ENCODE data around the gene REST. TPM values are rescaled to one million over a fixed set of nuclear protein-coding genes. Genes with fewer than 3 reads are reported as not detected.

The REST gene
- total and polyA plus RNA-seq, 2 of the 8 experiments (the other 6 are each of a cell fraction or from before 2014, with no cell fraction given) = 10.2 to 66.3 TPM

GRCh38 chr4:56906489-56907393 lies 959 bp upstream of the REST start:
- TF ChIP-seq CTBP2 (IDR thresholded peaks at IDR 0.05; ENCODE audit: borderline replicate concordance, insufficient read depth, insufficient read length, low read length) (peak; percentile 22), SAP30 (IDR thresholded peaks at IDR 0.05; ENCODE audit: insufficient read depth, insufficient replicate concordance, low read length) (peak; percentile 60), NANOG (IDR thresholded peaks at IDR 0.05; ENCODE audit: insufficient read depth, low read depth, low read length, poor library complexity, severe bottlenecking) (no peak), SP2 (IDR thresholded peaks at IDR 0.05; ENCODE audit: low read length) (no peak), CREB1 (IDR thresholded peaks at IDR 0.05) (no peak), PHF8 (conservative IDR thresholded peaks at IDR 0.05; ENCODE audit: low read depth, low read length) (no peak)
- DNase-seq (ENCODE audit: low read depth in 1 of 2, low spot score in 2 of 2) (peak in 1 of 2 experiments; percentile 55), FAIRE-seq (no peak)
- Histone ChIP-seq H2BK15ac (ENCODE audit: low read length) (peak overlapping the region; percentile 94; the same call in 1 of the 2 replicates), H2AK5ac (ENCODE audit: low read depth, low read length) (peak overlapping the region; percentile 69), H3K79me1 (ENCODE audit: low read depth, low read length) (peaks cover 5% of the 10 kb centered on the region; the same call in 1 of the 2 replicates), H4K91ac (replicated peaks; ENCODE audit: insufficient read length, low read length) (no peak overlapping the region), H3K18ac (ENCODE audit: extremely low read depth, low read length) (peak overlapping the region; percentile 89), H4K5ac (ENCODE audit: insufficient read length, low read depth, low read length) (peak overlapping the region; percentile 3), H3K4me2 (ENCODE audit: insufficient read depth in 1 of 2, low read depth in 2 of 2, low read length in 2 of 2) (peak overlapping the region; percentile 85 to 95), H3K4me1 (replicated peaks in 1 of 4; ENCODE audit: control insufficient read depth in 3 of 4, insufficient read depth in 4 of 4, low read length in 3 of 4) (peaks cover 8 to 18% (median 14%) of the 10 kb centered on the region in 4 experiments; a peak in 5 of 7 replicates), H3K9ac (replicated peaks in 1 of 4; ENCODE audit: extremely low read depth in 1 of 4, low read depth in 3 of 4, low read length in 3 of 4) (no peak overlapping the region; a peak in 1 of 7 replicates), H3K4ac (replicated peaks; ENCODE audit: insufficient read length, low read depth, low read length) (no peak overlapping the region), H3K36me3 (ENCODE audit: control insufficient read depth in 2 of 4, insufficient read depth in 4 of 4, low read length in 3 of 4) (peaks cover 3 to 10% (median 4%) of the 10 kb centered on the region in 4 experiments; a peak in 1 of 8 replicates), H3K14ac (ENCODE audit: insufficient read length) (no peak overlapping the region), H3K79me2 (ENCODE audit: control insufficient read depth in 1 of 2, insufficient read depth in 2 of 2, low read length in 2 of 2) (peaks cover 11 to 28% of the 10 kb centered on the region in 2 experiments; a peak in 3 of 4 replicates), H3K23ac (ENCODE audit: insufficient read length) (no peak overlapping the region), H4K8ac (ENCODE audit: extremely low read depth, insufficient read depth, low read length) (0 out of 2 replicates have a peak overlapping the region, but pooled peaks have one; percentile 7), H3K27me3 (replicated peaks in 1 of 4; ENCODE audit: control insufficient read depth in 3 of 4, extremely low read depth in 1 of 4, insufficient read depth in 3 of 4, low read length in 3 of 4) (peaks cover 0 to 6% (median under 1%) of the 10 kb centered on the region in 4 experiments; a peak in 3 of 7 replicates), H3K27ac (ENCODE audit: low read depth, low read length) (peak overlapping the region; percentile 39; the same call in 1 of the 2 replicates), H2BK12ac (ENCODE audit: low read depth, low read length) (peak overlapping the region; percentile 98), H3K23me2 (ENCODE audit: low read depth, low read length) (peaks cover 8% of the 10 kb centered on the region; the same call in 1 of the 2 replicates), H2BK120ac (replicated peaks; ENCODE audit: low read depth, low read length) (no peak overlapping the region), H3K9me3 (ENCODE audit: insufficient read depth in 2 of 2, low read depth in 1 of 2, low read length in 1 of 2) (no peaks in the 10 kb centered on the region), H3K56ac (replicated peaks; ENCODE audit: insufficient read length, low read depth, low read length) (no peak overlapping the region), H2BK20ac (ENCODE audit: low read length) (peak overlapping the region; percentile 74; the same call in 1 of the 2 replicates), H4K20me1 (replicated peaks in 1 of 2; ENCODE audit: control insufficient read depth in 1 of 2, insufficient read depth in 2 of 2, low read length in 2 of 2) (peaks cover 0 to 1% of the 10 kb centered on the region in 2 experiments), H2BK5ac (ENCODE audit: low read depth, low read length) (peak overlapping the region; percentile 67; the same call in 1 of the 2 replicates), H3K4me3 (ENCODE audit: extremely low read depth in 1 of 4, insufficient read depth in 2 of 4, low read depth in 3 of 4, low read length in 4 of 4) (peak overlapping the region; percentile 65 to 74 (median 70); a peak in 7 of 8 replicates), H2AFZ (ENCODE audit: low read length) (no peak overlapping the region)
- ChIA-PET POLR2A (ENCODE audit: partially characterized antibody) (interaction anchor here (0.6 to 4.3 kb wide), 20 partner anchors 9 to 506 kb away, joined by 3 to 55 read pairs (median 4); partner anchors contain the start of genes NOA1 and POLR2B), CTCF (ENCODE audit: partially characterized antibody) (interaction anchor here (0.8 to 2.1 kb wide), 6 partner anchors 9 to 65 kb away, joined by 3 to 5 read pairs (median 3); no protein-coding TSS in a partner anchor)
- WGBS, 2 experiments (ENCODE audit: extremely low coverage in 1 of 2, insufficient coverage in 1 of 2, insufficient read length in 1 of 2, insufficient replicate concordance in 2 of 2, low coverage in 1 of 2, low lambda C conversion rate in 2 of 2, missing lambda C conversion rate in 1 of 2) = 8% methylated on average over 19 of the region's 19 CpGs; no CpG with 5 or more reads in 1 of the 2 experiments

Measured in H1 (cell line).